ENCODE measurements around the gene DHRS7B.

DNA sequence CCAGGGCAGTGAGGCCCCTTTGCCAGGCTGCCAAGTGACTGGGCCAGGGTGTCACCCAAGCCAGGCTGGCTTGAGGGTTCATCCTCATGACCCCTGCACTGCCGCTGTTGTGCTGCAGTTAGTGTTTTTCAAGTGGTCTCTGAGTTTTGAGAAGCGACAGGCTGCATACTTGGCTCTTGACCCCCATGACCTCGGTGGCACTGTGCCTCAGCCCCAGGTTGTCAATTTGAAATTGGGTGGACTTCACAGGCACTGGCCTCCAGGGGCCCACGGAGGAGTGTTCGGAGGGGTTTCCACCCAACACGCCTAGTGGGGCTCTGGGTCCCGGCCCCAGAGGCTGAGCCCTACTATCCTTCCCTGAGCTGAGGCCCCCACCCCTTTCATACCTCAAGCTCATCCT is 42.7 kb downstream of the DHRS7B start:
- no peak for TF ChIP-seq CTCF (IDR thresholded peaks at IDR 0.05)
- TF ChIP-seq EZH2 (IDR thresholded peaks at IDR 0.05): no peak

Measured in neural progenitor cell (in vitro differentiated cells).